Body of pancreas (tissue), 4 donors: ENCODE data around the gene LITAFD. TPM values are rescaled to one million over a fixed set of nuclear protein-coding genes. Genes with fewer than 3 reads are reported as not detected.

Experiments
- ATAC-seq: fragments of 150-250 bp; one replicate; pipeline ENCODE4 v1.9.1; 2016
- DNase-seq, 4 donors: peaks; one replicate each; pipeline ENCODE4 v3.0.0-alpha.2; 2019
- H3K27ac ChIP-seq, 4 donors: fragments of 200-600 bp; sonication (generic); 1 replicate in 3 of 4; 2 replicates in 1 of 4; pipeline versions ENCODE4 v1.5.1 to v1.6.1; 2016 to 2019; ENCODE audit warnings: mild to moderate bottlenecking in 1 of 4, mixed read lengths in 1 of 4, moderate library complexity in 1 of 4
- H3K27me3 ChIP-seq, 2 donors: fragments of 200-600 bp; sonication (generic); one replicate each; pipeline ENCODE4 v1.6.0; 2016; ENCODE audit warnings: mild to moderate bottlenecking in 1 of 2
- H3K36me3 ChIP-seq, 2 donors: fragments of 200-600 bp; sonication (generic); replicated peaks in 1 of 2; 2 replicates each; pipeline ENCODE4 v1.5.1; 2016; ENCODE audit warnings: low read depth in 2 of 2; ENCODE audit not compliant: insufficient read depth in 1 of 2
- H3K4me1 ChIP-seq: fragments of 200-600 bp; sonication (generic); one replicate; pipeline ENCODE4 v1.6.0; 2016
- H3K4me3 ChIP-seq, 2 donors: fragments of 200-600 bp; sonication (generic); 1 replicate in 1 of 2; 2 replicates in 1 of 2; pipeline ENCODE4 v1.5.1; 2016 to 2019
- H3K9me3 ChIP-seq, 3 donors: fragments of 200-600 bp; sonication (generic); 1 replicate in 2 of 3; 2 replicates in 1 of 3; pipeline ENCODE4 v1.5.1; 2016
- CTCF ChIP-seq, 7 experiments: fragments of 450-650 bp in 4 of 7; fragments of 200-600 bp in 3 of 7; sonication (generic) in 3 of 7; IDR thresholded peaks; one replicate each; pipeline ENCODE4 v1.5.1; 2016 to 2019; ENCODE audit warnings: antibody characterized with exemption in 7 of 7
- POLR2A ChIP-seq, 3 donors: fragments of 450-650 bp; IDR thresholded peaks; one replicate each; pipeline ENCODE4 v1.6.1; 2016; ENCODE audit warnings: antibody characterized with exemption in 3 of 3, mild to moderate bottlenecking in 2 of 3
- WGBS, 2 donors: methylation state at CpG; one replicate each; pipeline ENCODE4 v1.1.5; 2017; 5-methylcytosine and 5-hydroxymethylcytosine counted together
- intact Hi-C: fragments of 100-400 bp; cut with DNase I; formaldehyde crosslinking; loops from one replicate; pipeline ENCODE4 v1.15.1; 2023
- total RNA-seq, 2 donors: library from RNA; depleted of rRNA; stranded (reverse); fragments of >200 nt; gene quantifications; one replicate each; pipeline ENCODE4 v1.1.0, GENCODE V29; 2016

The LITAFD gene
- total RNA-seq, 2 donors from 2014 or later, result not detected

DNA sequence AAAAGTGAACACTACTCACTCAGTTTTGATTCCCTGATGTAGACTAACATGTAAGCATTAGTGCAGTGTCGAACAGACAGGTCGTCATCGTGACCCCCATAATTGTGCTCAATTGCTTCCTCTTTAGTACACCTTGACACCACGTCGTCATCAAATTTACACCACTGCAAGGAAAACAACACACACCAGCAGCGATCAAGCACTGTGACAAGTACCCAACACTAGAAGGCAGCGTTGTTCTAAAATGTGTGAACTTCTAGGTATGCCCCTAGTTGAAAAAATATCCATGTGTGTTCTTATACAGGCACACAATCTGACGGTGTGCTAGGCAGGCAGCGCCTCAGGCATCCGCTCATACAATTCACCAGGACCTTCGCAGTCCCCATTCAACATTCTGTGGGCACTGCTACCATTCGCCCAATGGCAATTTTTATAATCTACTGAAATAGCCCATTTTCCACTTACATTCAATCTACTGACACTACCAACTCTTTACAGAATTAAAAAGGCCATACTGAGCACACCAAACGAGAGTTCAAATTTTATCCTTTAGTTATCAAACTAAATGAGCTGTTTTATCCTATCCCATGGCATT, 23.1 kb downstream of the LITAFD start:
- no peaks in the 10 kb centered on the region for H3K4me1 ChIP-seq
- no peaks in the 10 kb centered on the region for H3K27me3 ChIP-seq
- no peaks in the 10 kb centered on the region for H3K9me3 ChIP-seq
- H3K36me3 ChIP-seq, result peaks cover 20 to 57% of the 10 kb centered on the region in 2 donors
- TF ChIP-seq CTCF (IDR thresholded peaks at IDR 0.05) (peak in 4 of 7 experiments; percentile 13 to 48 (median 40)), POLR2A (IDR thresholded peaks at IDR 0.05) (no peak)
- ATAC-seq (no peak), DNase-seq (no peak)
- 73 to 76% methylated on average over 13 of the region's 13 CpGs for WGBS, 2 donors
- intact Hi-C loops, result no loop called here
- no peak overlapping the region for H3K27ac ChIP-seq
- H3K4me3 ChIP-seq, result no peak overlapping the region

DNA sequence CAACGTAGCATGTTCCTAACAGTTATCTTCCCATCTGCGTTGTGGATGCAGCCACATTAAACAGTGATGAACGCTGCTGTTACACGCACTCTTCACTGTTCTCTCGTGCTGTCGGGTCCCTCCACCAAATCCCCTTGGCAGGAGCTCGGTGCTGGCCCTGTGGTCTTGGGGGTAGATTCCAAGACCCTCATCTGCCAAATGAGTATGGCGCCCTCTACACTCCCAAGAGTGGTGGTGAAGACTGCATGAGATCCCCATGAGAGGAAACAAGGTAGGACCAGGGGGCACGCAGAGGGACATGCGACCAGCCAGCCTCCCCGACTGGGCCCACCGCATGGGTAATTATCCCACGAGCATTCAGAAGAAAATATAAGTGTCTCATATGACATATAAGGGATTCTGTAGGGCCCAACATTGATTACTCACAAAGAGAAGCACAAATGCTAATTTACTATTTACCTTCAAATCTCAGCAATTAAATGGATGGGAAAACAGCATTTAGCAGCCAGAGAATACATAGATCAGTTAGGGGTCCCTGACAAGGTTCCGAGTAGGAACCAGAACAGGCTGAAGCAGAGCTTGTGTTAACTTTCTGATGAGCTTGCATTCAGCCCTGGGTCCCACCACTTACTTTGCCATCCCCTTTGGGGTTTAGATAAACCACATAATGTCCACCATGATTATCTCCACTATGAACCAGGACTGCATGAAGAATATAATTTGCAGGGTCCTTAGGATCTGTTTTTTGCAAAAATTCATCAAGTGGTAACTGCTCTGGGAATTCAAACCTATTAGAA, 23.8 kb downstream of the LITAFD start:
- no peak overlapping the region for H3K4me3 ChIP-seq
- H3K4me1 ChIP-seq, result peaks cover 2% of the 10 kb centered on the region
- H3K9me3 ChIP-seq, result no peaks in the 10 kb centered on the region
- no peaks in the 10 kb centered on the region for H3K27me3 ChIP-seq
- H3K36me3 ChIP-seq, result peaks cover 20 to 54% of the 10 kb centered on the region in 2 donors
- 88 to 92% methylated on average over 14 of the region's 14 CpGs for WGBS, 2 donors
- intact Hi-C loops, result no loop called here
- ATAC-seq (no peak), DNase-seq (no peak)
- TF ChIP-seq POLR2A (IDR thresholded peaks at IDR 0.05) (no peak), CTCF (IDR thresholded peaks at IDR 0.05) (no peak)
- no peak overlapping the region for H3K27ac ChIP-seq

DNA sequence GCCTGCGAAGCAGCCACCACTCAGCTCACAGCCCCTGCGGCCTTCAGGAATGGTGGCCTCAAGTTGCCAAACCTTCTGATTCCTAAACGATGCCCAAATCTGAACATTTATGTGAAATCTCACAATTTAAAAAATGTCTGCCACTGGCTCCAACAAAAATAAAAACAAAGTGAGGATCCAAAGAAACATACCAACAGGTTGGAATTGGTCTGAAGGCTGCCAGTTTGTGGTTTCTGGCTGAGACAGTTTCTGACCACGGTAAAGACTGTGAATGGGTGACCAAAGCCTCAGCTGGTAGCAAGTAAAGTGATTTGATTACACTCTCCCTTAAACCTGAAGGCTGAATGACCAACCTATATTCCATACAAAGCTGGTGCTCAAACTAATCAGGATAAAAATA, 24.9 kb downstream of the LITAFD start:
- Histone ChIP-seq H3K27ac (no peak overlapping the region), H3K4me3 (no peak overlapping the region), H3K27me3 (no peaks in the 10 kb centered on the region), H3K4me1 (peaks cover 13% of the 10 kb centered on the region), H3K36me3 (peaks cover 12 to 45% of the 10 kb centered on the region in 2 donors), H3K9me3 (no peaks in the 10 kb centered on the region)
- WGBS, 2 donors, result 74 to 77% methylated on average over 4 of the region's 4 CpGs
- TF ChIP-seq CTCF (IDR thresholded peaks at IDR 0.05) (no peak), POLR2A (IDR thresholded peaks at IDR 0.05) (no peak)
- DNase-seq (no peak), ATAC-seq (no peak)
- intact Hi-C loops, result no loop called here

- Histone ChIP-seq H3K27ac (no peak overlapping the region), H3K4me3 (no peak overlapping the region), H3K36me3 (peaks cover 3 to 36% of the 10 kb centered on the region in 2 donors), H3K27me3 (no peaks in the 10 kb centered on the region), H3K9me3 (no peaks in the 10 kb centered on the region), H3K4me1 (peaks cover 17% of the 10 kb centered on the region)
- DNase-seq (no peak), ATAC-seq (no peak)
- intact Hi-C loops, result no loop called here
- WGBS, 2 donors, result 82 to 84% methylated on average over 8 of the region's 8 CpGs
- TF ChIP-seq CTCF (IDR thresholded peaks at IDR 0.05), result no peak
- no peak for TF ChIP-seq POLR2A (IDR thresholded peaks at IDR 0.05)
Measured at GRCh38 chr16:8908810-8909468, 26.8 kb downstream of the LITAFD start.
